GM12878 (cell line): ENCODE results near the gene TRAPPC12. TPM values are rescaled to one million over a fixed set of nuclear protein-coding genes. Genes with fewer than 3 reads are reported as not detected.

Experiments
- ATAC-seq: fragments of 200-7000 bp; cut with Tn5 transposase; 3 replicates; pipeline ENCODE4 v1.9.1; 2020; ENCODE audit warnings: mild to moderate bottlenecking, moderate library complexity
- BruUV-seq: library from RNA; stranded (reverse); fragments of 400-500 nt; replicated peaks from 2 replicates; lab custom pipeline; 2021; lab: Mats Ljungman, UMichigan
- CTCF ChIA-PET: fragments of 300-600 bp; sonication (Branson Sonifier 250); formaldehyde crosslinking; extraction: SDS; loops from one replicate; lab custom pipeline; 2021; ENCODE audit warnings: inconsistent platforms; lab: Yijun Ruan, JAX
- POLR2A ChIA-PET: fragments of 350-600 bp; formaldehyde crosslinking; extraction: SDS; loops from one replicate; lab custom pipeline; 2021; ENCODE audit warnings: inconsistent platforms; lab: Charles Lee
- RAD21 ChIA-PET: fragments of 300-600 bp; sonication (Branson Sonifier 250); formaldehyde crosslinking; loops from one replicate; lab custom pipeline; 2023; ENCODE audit warnings: antibody characterized with exemption; ENCODE audit not compliant: unreplicated experiment; lab: Charles Lee
- SMC1A ChIA-PET: fragments of 300-600 bp; sonication (Branson Sonifier 250); formaldehyde crosslinking; loops from one replicate; lab custom pipeline; 2023; ENCODE audit not compliant: unreplicated experiment, uncharacterized antibody; lab: Charles Lee
- DNase-seq: peaks from one replicate; pipeline ENCODE4 v3.0.0-alpha.2; 2011; ENCODE audit warnings: low read depth, low spot score
- FAIRE-seq: peaks from 3 replicates; lab custom pipeline; 2011; peaks lifted over from hg19 to GRCh38; lab: Jason Lieb, UNC
- H2AFZ ChIP-seq: 2 replicates; pipeline ENCODE4 v1.6.0; 2011; ENCODE audit warnings: low read depth, low read length, control low read depth; ENCODE audit not compliant: control insufficient read depth
- H3K27ac ChIP-seq: 2 replicates; pipeline ENCODE4 v1.5.1; 2011; ENCODE audit warnings: control low read depth; ENCODE audit not compliant: control insufficient read depth, insufficient read depth
- H3K27me3 ChIP-seq, 2 experiments: replicated peaks in 1 of 2; 2 replicates each; pipeline versions ENCODE4 v1.6.0 to v1.6.1; 2011; ENCODE audit warnings: low read length in 1 of 2; ENCODE audit not compliant: control insufficient read depth in 2 of 2, insufficient read depth in 2 of 2
- H3K36me3 ChIP-seq, 2 experiments: 2 replicates each; pipeline ENCODE4 v1.5.1; 2011; ENCODE audit warnings: low read length in 1 of 2; ENCODE audit not compliant: control insufficient read depth in 2 of 2, insufficient read depth in 2 of 2
- H3K4me1 ChIP-seq: 2 replicates; pipeline ENCODE4 v1.6.1; 2011; ENCODE audit warnings: mild to moderate bottlenecking, low read length, moderate library complexity, mixed read lengths; ENCODE audit not compliant: control insufficient read depth, insufficient read depth
- H3K4me2 ChIP-seq: 2 replicates; pipeline ENCODE4 v1.6.0; 2011; ENCODE audit warnings: control low read depth; ENCODE audit not compliant: control insufficient read depth, insufficient read depth
- H3K4me3 ChIP-seq: fragments of 200-600 bp; sonication (generic); 2 replicates; pipeline ENCODE4 v1.5.1; 2016
- H3K79me2 ChIP-seq: 2 replicates; pipeline ENCODE4 v1.6.0; 2011; ENCODE audit warnings: low read length; ENCODE audit not compliant: control insufficient read depth, insufficient read depth
- H3K9ac ChIP-seq: 2 replicates; pipeline ENCODE4 v1.8.0; 2011; ENCODE audit warnings: low read length, control low read depth, mixed read lengths; ENCODE audit not compliant: control insufficient read depth, insufficient read depth
- H3K9me3 ChIP-seq: replicated peaks from 3 replicates; pipeline ENCODE4 v1.5.1; 2011; ENCODE audit warnings: mild to moderate bottlenecking, low read length; ENCODE audit not compliant: control insufficient read depth, insufficient read depth
- H4K20me1 ChIP-seq: 2 replicates; pipeline ENCODE4 v1.6.0; 2011; ENCODE audit not compliant: control insufficient read depth, insufficient read depth
- ESRRA ChIP-seq: IDR thresholded peaks from 2 replicates; pipeline ENCODE4 v1.6.1; 2012; ENCODE audit warnings: mild to moderate bottlenecking, low read length, improper control_type of control experiment
- IRF4 ChIP-seq: IDR thresholded peaks from 2 replicates; pipeline ENCODE4 v1.6.1; 2011; ENCODE audit warnings: low read depth, low read length
- SMAD1 ChIP-seq: fragments of 450-650 bp; IDR thresholded peaks from 2 replicates; pipeline ENCODE4 v1.6.1; 2018; ENCODE audit warnings: mild to moderate bottlenecking, low read depth; ENCODE audit not compliant: partially characterized antibody
- SMAD5 ChIP-seq: IDR thresholded peaks from 2 replicates; pipeline ENCODE4 v1.6.1; 2016; ENCODE audit warnings: antibody characterized with exemption, low read depth
- STAT3 ChIP-seq: IDR thresholded peaks from 2 replicates; pipeline ENCODE4 v1.6.1; 2011; ENCODE audit warnings: low read depth, low read length, improper control_type of control experiment
- WGBS: methylation state at CpG from one replicate; pipeline ENCODE4 v1.1.6; 2016; ENCODE audit warnings: low lambda C conversion rate; ENCODE audit not compliant: insufficient replicate concordance, insufficient coverage; ENCODE audit errors: missing lambda C conversion rate; 5-methylcytosine and 5-hydroxymethylcytosine counted together
- in situ Hi-C: fragments of 300-500 bp; cut with MboI; formaldehyde crosslinking; loops from 9 replicates; pipeline ENCODE4 v1.14.3; 2018; ENCODE audit warnings: mixed read lengths
- intact Hi-C: fragments of 100-400 bp; cut with micrococcal nuclease; formaldehyde crosslinking; loops from one replicate; pipeline ENCODE4 v1.14.2; 2022; ENCODE audit not compliant: unreplicated experiment
- polyA plus RNA-seq, 11 experiments: library from polyadenylated mRNA; depleted of rRNA in 4 of 11; unstranded in 6 of 11; stranded (reverse) in 5 of 11; fragments of >200 nt; fragmentation: Nextera tagmentation in 4 of 11; fragmentation: Illumina TruSeq in 1 of 11; extraction: Ambion mirVana in 4 of 11; extraction: Trizol in 1 of 11; gene quantifications; 1 replicate in 1 of 11; 2 replicates in 10 of 11; pipeline versions ENCODE4 v1.2.1 to v1.2.3, GENCODE V29; 2011 to 2016; ENCODE audit warnings: inconsistent platforms in 2 of 11, missing spikeins in 2 of 11, low read depth in 1 of 11
- total RNA-seq, 4 experiments: library from RNA; depleted of rRNA in 3 of 4; stranded (reverse); fragments of >200 nt in 3 of 4; fragmentation: Illumina TruSeq in 1 of 4; extraction: Trizol in 1 of 4; gene quantifications; 2 replicates each; pipeline versions ENCODE4 v1.2.1 to v1.2.3, GENCODE V29; 2013 to 2021
- TF ChIP-seq, protein P1 (sequence below): IDR thresholded peaks from 2 replicates; pipeline ENCODE4 v1.6.1; 2012; ENCODE audit warnings: improper control_type of control experiment, low read depth, low read length; ENCODE audit not compliant: insufficient replicate concordance
- TF ChIP-seq, protein P2 (sequence below): fragments of 450-650 bp; IDR thresholded peaks from 2 replicates; pipeline ENCODE4 v1.6.1; 2017; ENCODE audit warnings: borderline replicate concordance
- TF ChIP-seq, protein P3 (sequence below): fragments of 450-650 bp; IDR thresholded peaks from 2 replicates; pipeline ENCODE4 v1.6.1; 2017; ENCODE audit warnings: mild to moderate bottlenecking, moderate library complexity

Gene TRAPPC12
- total and polyA plus RNA-seq, 10 of the 15 experiments (the other 5 are each of a cell fraction or from before 2014, with no cell fraction given), result 8.6 to 77.1 (median 37.4) TPM

DNA sequence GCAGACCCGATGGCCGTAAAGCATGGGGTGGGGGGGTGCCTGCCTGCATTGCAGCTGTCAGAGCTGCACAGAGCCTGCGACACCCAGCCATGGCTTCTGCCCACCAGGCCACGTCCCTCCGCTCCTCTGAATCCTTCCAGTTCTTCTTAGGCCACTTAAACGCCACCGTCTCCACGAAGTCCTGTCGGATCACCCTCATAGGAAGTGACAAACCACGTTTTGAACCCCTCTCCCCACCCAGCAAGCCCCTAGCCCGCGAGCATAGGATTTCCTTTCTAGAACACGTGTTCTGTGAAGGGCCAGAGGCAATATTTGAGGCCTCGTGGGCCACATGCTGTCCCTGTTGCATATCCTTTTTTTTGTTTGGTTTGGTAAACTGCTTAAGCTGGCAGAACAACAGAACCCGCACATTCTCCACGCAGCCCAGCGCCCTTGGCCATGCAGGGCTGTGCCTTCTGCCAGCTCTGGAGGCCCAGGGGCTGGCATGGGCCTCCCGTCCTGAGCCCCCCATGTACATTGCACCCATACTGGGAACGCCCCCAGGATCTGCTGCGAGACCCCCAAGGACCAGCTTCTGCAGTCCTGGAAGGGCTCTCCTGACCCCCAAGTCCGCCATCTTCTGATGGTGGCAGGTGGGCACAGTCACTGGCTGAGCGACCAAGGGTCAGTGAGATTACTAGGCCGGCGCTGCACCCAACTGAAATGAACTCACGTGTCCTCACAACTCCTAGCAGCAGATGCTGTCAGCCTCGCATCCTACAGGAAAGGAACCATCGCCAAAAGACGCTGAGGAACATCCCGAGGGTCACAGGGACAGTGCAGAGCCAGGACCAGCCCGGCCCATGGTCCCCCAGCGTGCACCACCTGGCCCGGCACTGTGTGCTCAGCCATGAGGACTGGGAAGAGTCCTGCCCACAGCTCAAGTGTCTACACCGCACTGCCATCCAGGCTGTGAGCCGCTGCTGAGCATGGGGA, 104.8 kb downstream of the TRAPPC12 start:
- WGBS, result 86% methylated on average over 34 of the region's 34 CpGs
- intact Hi-C loops, result no loop called here
- Histone ChIP-seq H3K36me3 (peaks cover 1 to 3% of the 10 kb centered on the region in 2 experiments), H4K20me1 (no peaks in the 10 kb centered on the region), H3K9ac (no peak overlapping the region), H3K27me3 (no peaks in the 10 kb centered on the region), H3K79me2 (no peaks in the 10 kb centered on the region), H3K9me3 (no peaks in the 10 kb centered on the region), H3K4me3 (no peak overlapping the region), H3K4me2 (no peak overlapping the region), H2AFZ (no peak overlapping the region), H3K4me1 (peaks cover 9% of the 10 kb centered on the region), H3K27ac (no peak overlapping the region)
- no peak for TF ChIP-seq SMAD5
- no peak for TF ChIP-seq STAT3
- TF ChIP-seq, protein P1, sequence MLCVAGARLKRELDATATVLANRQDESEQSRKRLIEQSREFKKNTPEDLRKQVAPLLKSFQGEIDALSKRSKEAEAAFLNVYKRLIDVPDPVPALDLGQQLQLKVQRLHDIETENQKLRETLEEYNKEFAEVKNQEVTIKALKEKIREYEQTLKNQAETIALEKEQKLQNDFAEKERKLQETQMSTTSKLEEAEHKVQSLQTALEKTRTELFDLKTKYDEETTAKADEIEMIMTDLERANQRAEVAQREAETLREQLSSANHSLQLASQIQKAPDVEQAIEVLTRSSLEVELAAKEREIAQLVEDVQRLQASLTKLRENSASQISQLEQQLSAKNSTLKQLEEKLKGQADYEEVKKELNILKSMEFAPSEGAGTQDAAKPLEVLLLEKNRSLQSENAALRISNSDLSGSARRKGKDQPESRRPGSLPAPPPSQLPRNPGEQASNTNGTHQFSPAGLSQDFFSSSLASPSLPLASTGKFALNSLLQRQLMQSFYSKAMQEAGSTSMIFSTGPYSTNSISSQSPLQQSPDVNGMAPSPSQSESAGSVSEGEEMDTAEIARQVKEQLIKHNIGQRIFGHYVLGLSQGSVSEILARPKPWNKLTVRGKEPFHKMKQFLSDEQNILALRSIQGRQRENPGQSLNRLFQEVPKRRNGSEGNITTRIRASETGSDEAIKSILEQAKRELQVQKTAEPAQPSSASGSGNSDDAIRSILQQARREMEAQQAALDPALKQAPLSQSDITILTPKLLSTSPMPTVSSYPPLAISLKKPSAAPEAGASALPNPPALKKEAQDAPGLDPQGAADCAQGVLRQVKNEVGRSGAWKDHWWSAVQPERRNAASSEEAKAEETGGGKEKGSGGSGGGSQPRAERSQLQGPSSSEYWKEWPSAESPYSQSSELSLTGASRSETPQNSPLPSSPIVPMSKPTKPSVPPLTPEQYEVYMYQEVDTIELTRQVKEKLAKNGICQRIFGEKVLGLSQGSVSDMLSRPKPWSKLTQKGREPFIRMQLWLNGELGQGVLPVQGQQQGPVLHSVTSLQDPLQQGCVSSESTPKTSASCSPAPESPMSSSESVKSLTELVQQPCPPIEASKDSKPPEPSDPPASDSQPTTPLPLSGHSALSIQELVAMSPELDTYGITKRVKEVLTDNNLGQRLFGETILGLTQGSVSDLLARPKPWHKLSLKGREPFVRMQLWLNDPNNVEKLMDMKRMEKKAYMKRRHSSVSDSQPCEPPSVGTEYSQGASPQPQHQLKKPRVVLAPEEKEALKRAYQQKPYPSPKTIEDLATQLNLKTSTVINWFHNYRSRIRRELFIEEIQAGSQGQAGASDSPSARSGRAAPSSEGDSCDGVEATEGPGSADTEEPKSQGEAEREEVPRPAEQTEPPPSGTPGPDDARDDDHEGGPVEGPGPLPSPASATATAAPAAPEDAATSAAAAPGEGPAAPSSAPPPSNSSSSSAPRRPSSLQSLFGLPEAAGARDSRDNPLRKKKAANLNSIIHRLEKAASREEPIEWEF, result no peak
- TF ChIP-seq SMAD1, result no peak
- no peak for TF ChIP-seq ESRRA
- no peak for TF ChIP-seq IRF4
- TF ChIP-seq, protein P2, sequence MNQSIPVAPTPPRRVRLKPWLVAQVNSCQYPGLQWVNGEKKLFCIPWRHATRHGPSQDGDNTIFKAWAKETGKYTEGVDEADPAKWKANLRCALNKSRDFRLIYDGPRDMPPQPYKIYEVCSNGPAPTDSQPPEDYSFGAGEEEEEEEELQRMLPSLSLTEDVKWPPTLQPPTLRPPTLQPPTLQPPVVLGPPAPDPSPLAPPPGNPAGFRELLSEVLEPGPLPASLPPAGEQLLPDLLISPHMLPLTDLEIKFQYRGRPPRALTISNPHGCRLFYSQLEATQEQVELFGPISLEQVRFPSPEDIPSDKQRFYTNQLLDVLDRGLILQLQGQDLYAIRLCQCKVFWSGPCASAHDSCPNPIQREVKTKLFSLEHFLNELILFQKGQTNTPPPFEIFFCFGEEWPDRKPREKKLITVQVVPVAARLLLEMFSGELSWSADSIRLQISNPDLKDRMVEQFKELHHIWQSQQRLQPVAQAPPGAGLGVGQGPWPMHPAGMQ, result no peak
- TF ChIP-seq, protein P3, sequence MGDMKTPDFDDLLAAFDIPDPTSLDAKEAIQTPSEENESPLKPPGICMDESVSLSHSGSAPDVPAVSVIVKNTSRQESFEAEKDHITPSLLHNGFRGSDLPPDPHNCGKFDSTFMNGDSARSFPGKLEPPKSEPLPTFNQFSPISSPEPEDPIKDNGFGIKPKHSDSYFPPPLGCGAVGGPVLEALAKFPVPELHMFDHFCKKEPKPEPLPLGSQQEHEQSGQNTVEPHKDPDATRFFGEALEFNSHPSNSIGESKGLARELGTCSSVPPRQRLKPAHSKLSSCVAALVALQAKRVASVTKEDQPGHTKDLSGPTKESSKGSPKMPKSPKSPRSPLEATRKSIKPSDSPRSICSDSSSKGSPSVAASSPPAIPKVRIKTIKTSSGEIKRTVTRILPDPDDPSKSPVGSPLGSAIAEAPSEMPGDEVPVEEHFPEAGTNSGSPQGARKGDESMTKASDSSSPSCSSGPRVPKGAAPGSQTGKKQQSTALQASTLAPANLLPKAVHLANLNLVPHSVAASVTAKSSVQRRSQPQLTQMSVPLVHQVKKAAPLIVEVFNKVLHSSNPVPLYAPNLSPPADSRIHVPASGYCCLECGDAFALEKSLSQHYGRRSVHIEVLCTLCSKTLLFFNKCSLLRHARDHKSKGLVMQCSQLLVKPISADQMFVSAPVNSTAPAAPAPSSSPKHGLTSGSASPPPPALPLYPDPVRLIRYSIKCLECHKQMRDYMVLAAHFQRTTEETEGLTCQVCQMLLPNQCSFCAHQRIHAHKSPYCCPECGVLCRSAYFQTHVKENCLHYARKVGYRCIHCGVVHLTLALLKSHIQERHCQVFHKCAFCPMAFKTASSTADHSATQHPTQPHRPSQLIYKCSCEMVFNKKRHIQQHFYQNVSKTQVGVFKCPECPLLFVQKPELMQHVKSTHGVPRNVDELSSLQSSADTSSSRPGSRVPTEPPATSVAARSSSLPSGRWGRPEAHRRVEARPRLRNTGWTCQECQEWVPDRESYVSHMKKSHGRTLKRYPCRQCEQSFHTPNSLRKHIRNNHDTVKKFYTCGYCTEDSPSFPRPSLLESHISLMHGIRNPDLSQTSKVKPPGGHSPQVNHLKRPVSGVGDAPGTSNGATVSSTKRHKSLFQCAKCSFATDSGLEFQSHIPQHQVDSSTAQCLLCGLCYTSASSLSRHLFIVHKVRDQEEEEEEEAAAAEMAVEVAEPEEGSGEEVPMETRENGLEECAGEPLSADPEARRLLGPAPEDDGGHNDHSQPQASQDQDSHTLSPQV, result no peak
- BruUV-seq, result no TSS peak
- DNase-seq (no peak), ATAC-seq (no peak), FAIRE-seq (no peak)
- ChIA-PET SMC1A (no interaction called here), RAD21 (no interaction called here), CTCF (no interaction called here), POLR2A (no interaction called here)
- in situ Hi-C loops, result no loop called here
